Naive thymus-derived CD4-positive, alpha-beta T cell (primary cell): ENCODE data around the gene GPR153. TPM values are rescaled to one million over a fixed set of nuclear protein-coding genes. Genes with fewer than 3 reads are reported as not detected.

ENCODE experiments used
- ATAC-seq: fragments of 150-1000 bp; cut with Tn5 transposase; 2 replicates; pipeline ENCODE4 v1.10.0; 2021; ENCODE audit warnings: mild to moderate bottlenecking, moderate library complexity
- CTCF ChIA-PET: fragments of 350-600 bp; sonication (Branson Sonifier 250); formaldehyde crosslinking; loops from one replicate; lab custom pipeline; 2021; ENCODE audit warnings: antibody characterized with exemption; lab: Charles Lee
- POLR2A ChIA-PET: fragments of 350-600 bp; sonication (Branson Sonifier 250); formaldehyde crosslinking; loops from one replicate; lab custom pipeline; 2021; ENCODE audit warnings: antibody characterized with exemption, inconsistent platforms; lab: Charles Lee
- DNase-seq, 9 donors: peaks; one replicate each; pipeline versions ENCODE4 v3.0.0 to v3.0.0-alpha.2; 2020 to 2022; ENCODE audit warnings: mixed read lengths in 1 of 9
- H3K27ac ChIP-seq: one replicate; pipeline ENCODE4 v1.7.0; 2013; ENCODE audit warnings: mild to moderate bottlenecking, low read depth, low read length, moderate library complexity
- H3K27me3 ChIP-seq, 2 donors: one replicate each; pipeline ENCODE4 v1.7.0; 2013; ENCODE audit warnings: low read length in 2 of 2, mild to moderate bottlenecking in 2 of 2, moderate library complexity in 2 of 2; ENCODE audit not compliant: control insufficient read depth in 2 of 2, insufficient read depth in 2 of 2
- H3K36me3 ChIP-seq, 3 experiments: 1 replicate in 2 of 3; 2 replicates in 1 of 3; pipeline ENCODE4 v1.7.0; 2013; ENCODE audit warnings: low read length in 3 of 3, mild to moderate bottlenecking in 3 of 3, moderate library complexity in 1 of 3; ENCODE audit not compliant: insufficient read depth in 3 of 3, control insufficient read depth in 2 of 3
- H3K4me1 ChIP-seq, 2 donors: one replicate each; pipeline ENCODE4 v1.7.0; 2013; ENCODE audit warnings: low read length in 2 of 2, mild to moderate bottlenecking in 2 of 2, moderate library complexity in 1 of 2; ENCODE audit not compliant: control insufficient read depth in 2 of 2, insufficient read depth in 2 of 2
- H3K4me3 ChIP-seq: 2 replicates; pipeline ENCODE4 v1.7.0; 2013; ENCODE audit warnings: mild to moderate bottlenecking, low read length
- H3K9me3 ChIP-seq, 3 experiments: 1 replicate in 2 of 3; 2 replicates in 1 of 3; pipeline ENCODE4 v1.7.0; 2013; ENCODE audit warnings: low read length in 3 of 3; ENCODE audit not compliant: control insufficient read depth in 2 of 3
- H3K27ac Mint-ChIP-seq, 9 donors: one replicate each; pipeline ENCODE4 v1.8.0; 2020 to 2022; ENCODE audit warnings: mixed read lengths in 9 of 9, mild to moderate bottlenecking in 8 of 9, moderate library complexity in 5 of 9, inconsistent platforms in 2 of 9
- H3K27me3 Mint-ChIP-seq, 5 donors: one replicate each; pipeline ENCODE4 v1.8.0; 2021 to 2022; ENCODE audit warnings: mixed read lengths in 5 of 5, mild to moderate bottlenecking in 1 of 5
- H3K36me3 Mint-ChIP-seq, 5 donors: one replicate each; pipeline ENCODE4 v1.8.0; 2020 to 2022; ENCODE audit warnings: mixed read lengths in 5 of 5, mild to moderate bottlenecking in 3 of 5, inconsistent platforms in 1 of 5
- H3K4me1 Mint-ChIP-seq, 7 donors: one replicate each; pipeline ENCODE4 v1.8.0; 2020 to 2022; ENCODE audit warnings: mixed read lengths in 7 of 7, mild to moderate bottlenecking in 3 of 7, inconsistent platforms in 1 of 7
- H3K4me3 Mint-ChIP-seq, 10 donors: one replicate each; pipeline ENCODE4 v1.8.0; 2020 to 2022; ENCODE audit warnings: mild to moderate bottlenecking in 10 of 10, mixed read lengths in 10 of 10, moderate library complexity in 6 of 10, inconsistent platforms in 2 of 10
- H3K9me3 Mint-ChIP-seq, 11 donors: one replicate each; pipeline ENCODE4 v1.8.0; 2020 to 2022; ENCODE audit warnings: mixed read lengths in 11 of 11, mild to moderate bottlenecking in 4 of 11, inconsistent platforms in 1 of 11, moderate library complexity in 1 of 11
- intact Hi-C, 2 donors: fragments of 100-400 bp; cut with micrococcal nuclease; formaldehyde crosslinking; loops; one replicate each; pipeline ENCODE4 v1.15.1; 2023
- polyA plus RNA-seq, 2 donors: library from polyadenylated mRNA; unstranded; fragments of 300-500 nt; fragmentation: Illumina TruSeq; gene quantifications; one replicate each; pipeline ENCODE4 v1.2.3, GENCODE V29; 2021
- total RNA-seq, 6 experiments: library from RNA in 5 of 6; stranded (reverse) in 5 of 6; gene quantifications; 1 replicate in 5 of 6; 2 replicates in 1 of 6; pipeline ENCODE4 v1.2.3 and lab custom pipeline; 2021 to 2026

GPR153 gene
- total and polyA plus RNA-seq, 7 experiments from 2014 or later = 0.27 to 2.9 (median 0.59) TPM; not detected in 2

DNA sequence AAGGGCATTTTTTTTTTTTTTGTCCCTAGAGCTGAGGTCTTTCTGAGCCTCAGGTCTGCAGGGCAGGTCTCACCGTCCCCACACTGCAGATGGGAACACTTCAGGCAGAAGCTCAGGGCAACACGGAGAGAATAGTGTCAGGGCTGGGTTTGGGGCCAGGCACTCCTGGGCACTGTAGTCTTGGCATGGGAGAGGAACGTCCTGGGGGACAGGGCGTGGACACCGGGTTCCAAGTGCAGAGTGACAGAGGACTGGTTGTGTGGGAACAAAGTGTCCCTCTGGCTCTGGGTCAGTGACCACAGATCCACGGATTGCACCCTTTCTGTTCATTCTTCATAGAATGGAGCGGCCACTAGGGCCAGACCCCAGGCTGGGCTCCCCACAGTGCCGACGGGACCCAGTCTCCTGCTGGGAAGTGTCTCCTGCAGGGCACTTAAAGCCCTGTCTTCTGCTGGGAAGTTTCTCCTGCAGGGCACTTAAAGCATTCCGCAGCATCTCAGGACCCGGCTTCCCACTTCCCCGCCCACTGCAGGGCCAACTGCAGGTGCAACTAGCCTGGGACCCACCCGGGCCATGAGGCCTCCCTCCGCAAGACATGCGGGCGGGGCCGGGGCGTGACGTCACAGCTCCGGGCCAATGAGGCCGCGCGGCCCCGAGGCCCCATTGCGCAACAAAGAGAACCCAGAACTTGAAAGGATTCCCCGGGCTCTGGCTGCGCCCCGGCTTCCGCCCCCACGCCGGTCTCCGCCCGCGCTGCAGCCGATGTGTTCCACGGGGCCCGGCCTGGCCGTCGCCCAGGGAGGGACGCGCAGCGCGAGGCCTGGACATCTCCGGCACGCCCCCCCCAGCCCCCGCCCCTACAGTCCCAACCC is 1.2 kb downstream of the GPR153 start:
- peaks cover 0 to 8% (median 1%) of the 10 kb centered on the region in 7 donors for H3K4me1 Mint-ChIP-seq
- H3K36me3 ChIP-seq = no peaks in the 10 kb centered on the region
- no peak overlapping the region for H3K27ac ChIP-seq
- intact Hi-C loops = loop anchor here in 1 of 2 donors (1.0 kb wide), 1 partner anchor 13 kb away; no protein-coding TSS in a partner anchor
- H3K36me3 Mint-ChIP-seq = no peaks in the 10 kb centered on the region
- CTCF ChIA-PET = interaction anchor here (0.6 kb wide), 1 partner anchor 216 kb away, joined by 3 read pairs; no protein-coding TSS in a partner anchor
- no peaks in the 10 kb centered on the region for H3K27me3 ChIP-seq
- no peaks in the 10 kb centered on the region for H3K9me3 ChIP-seq
- peak; percentile 57 to 84 (median 69) for DNase-seq
- H3K9me3 Mint-ChIP-seq = peaks cover 0 to 3% (median 0%) of the 10 kb centered on the region in 11 donors
- H3K4me3 Mint-ChIP-seq = peak overlapping the region; percentile 47 to 69 (median 63)
- peaks cover 0 to 26% (median 3%) of the 10 kb centered on the region in 5 donors for H3K27me3 Mint-ChIP-seq
- POLR2A ChIA-PET = no interaction called here
- peak overlapping the region; percentile 16 for H3K4me3 ChIP-seq
- H3K4me1 ChIP-seq = peaks cover 0 to 5% of the 10 kb centered on the region in 2 donors
- no peak overlapping the region for H3K27ac Mint-ChIP-seq
- ATAC-seq = peak; percentile 82

DNA sequence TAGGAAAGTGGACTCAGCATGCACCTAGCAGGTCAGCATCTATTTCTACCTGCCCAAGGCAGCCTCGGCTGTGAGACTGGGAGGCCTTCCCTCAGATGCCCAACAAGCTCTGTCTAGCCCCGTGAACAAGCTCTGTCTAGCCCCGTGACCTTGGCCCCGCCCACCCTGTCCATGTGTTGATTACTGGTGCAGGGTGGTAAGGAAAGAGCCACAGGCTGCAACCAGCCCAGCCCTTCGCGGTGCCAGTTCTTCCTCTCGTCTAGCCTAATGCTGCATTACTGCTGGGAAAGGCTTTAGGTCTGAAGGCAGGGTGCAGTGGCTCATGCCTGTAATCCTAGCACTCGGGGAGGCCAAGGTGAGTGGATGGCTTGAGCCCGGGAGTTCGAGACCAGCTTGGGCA is 2.2 kb downstream of the GPR153 start:
- no peak overlapping the region for H3K27ac Mint-ChIP-seq
- peaks cover 0 to 5% of the 10 kb centered on the region in 2 donors for H3K4me1 ChIP-seq
- CTCF ChIA-PET = interaction anchor here (0.6 kb wide), 1 partner anchor 146 kb away, joined by 3 read pairs; no protein-coding TSS in a partner anchor

DNA sequence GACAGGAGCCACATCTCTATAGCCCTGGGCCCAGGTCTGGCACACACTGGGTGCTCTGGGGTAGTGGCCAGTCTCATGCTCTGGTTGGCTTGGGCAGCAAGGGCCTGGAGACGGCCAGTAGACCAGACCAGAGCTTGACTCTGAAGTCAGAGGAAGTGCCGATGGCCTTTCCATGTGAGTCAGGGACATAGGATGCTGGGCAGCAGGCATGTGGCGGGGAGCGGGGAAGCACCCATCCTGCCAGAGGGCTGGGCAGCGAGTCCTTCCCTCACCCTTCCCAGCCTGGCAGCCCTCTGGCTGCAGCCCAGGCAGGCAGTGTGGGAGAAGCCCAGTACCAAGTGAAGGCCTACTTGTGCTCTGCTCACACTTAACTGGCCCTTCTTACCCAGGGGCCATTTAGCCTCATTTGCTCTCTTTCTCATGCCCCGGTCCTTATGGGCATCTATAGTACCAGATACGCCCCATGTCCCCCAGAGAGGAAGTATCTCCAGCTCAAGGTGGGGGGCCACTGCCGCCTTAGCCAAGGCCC is 3.3 kb downstream of the GPR153 start:
- peaks cover 0 to 28% (median 3%) of the 10 kb centered on the region in 5 donors for H3K27me3 Mint-ChIP-seq
- Histone ChIP-seq H3K27me3 (no peaks in the 10 kb centered on the region), H3K4me3 (no peak overlapping the region), H3K9me3 (no peaks in the 10 kb centered on the region), H3K27ac (no peak overlapping the region), H3K36me3 (no peaks in the 10 kb centered on the region), H3K4me1 (peaks cover 0 to 5% of the 10 kb centered on the region in 2 donors)
- no peak for ATAC-seq
- no peaks in the 10 kb centered on the region for H3K36me3 Mint-ChIP-seq
- H3K27ac Mint-ChIP-seq = no peak overlapping the region
- peaks cover 0 to 3% (median 0%) of the 10 kb centered on the region in 11 donors for H3K9me3 Mint-ChIP-seq
- H3K4me1 Mint-ChIP-seq = peaks cover 0 to 8% (median 1%) of the 10 kb centered on the region in 7 donors
- no peak for DNase-seq
- intact Hi-C loops = no loop called here
- CTCF ChIA-PET = no interaction called here
- POLR2A ChIA-PET = no interaction called here
- no peak overlapping the region for H3K4me3 Mint-ChIP-seq

More for the DNA sequence above, 2.2 kb downstream of the GPR153 start:
- Histone ChIP-seq H3K27ac (no peak overlapping the region), H3K27me3 (no peaks in the 10 kb centered on the region), H3K4me3 (no peak overlapping the region), H3K36me3 (no peaks in the 10 kb centered on the region), H3K9me3 (no peaks in the 10 kb centered on the region)
- Mint-ChIP-seq H3K9me3 (peaks cover 0 to 3% (median 0%) of the 10 kb centered on the region in 11 donors), H3K36me3 (no peaks in the 10 kb centered on the region), H3K4me1 (peaks cover 0 to 8% (median 1%) of the 10 kb centered on the region in 7 donors), H3K27me3 (peaks cover 0 to 26% (median 3%) of the 10 kb centered on the region in 5 donors), H3K4me3 (peak overlapping the region in 6 of 10 donors; percentile 16 to 69 (median 56))
- ATAC-seq = no peak
- POLR2A ChIA-PET = no interaction called here
- no peak for DNase-seq
- intact Hi-C loops = no loop called here

DNA sequence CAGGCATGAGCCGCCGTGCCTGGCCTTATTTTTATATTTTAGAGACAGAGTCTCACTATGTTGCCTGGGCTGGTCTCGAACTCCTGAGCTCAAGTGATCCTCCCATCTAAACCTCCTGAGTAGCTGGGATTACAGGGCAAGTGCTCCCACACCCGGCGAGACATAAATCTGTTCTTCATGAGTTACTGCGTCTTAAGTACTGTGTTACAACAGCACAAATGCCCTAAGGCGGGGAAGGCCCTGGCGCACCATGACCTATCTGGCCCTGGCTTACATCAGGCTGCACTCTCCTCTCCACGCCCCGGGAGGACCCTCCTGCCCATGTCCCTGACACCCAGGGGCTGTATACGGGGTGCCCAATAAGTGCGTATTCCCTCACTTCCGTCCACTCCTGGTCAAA is 4.3 kb downstream of the GPR153 start:
- no peak overlapping the region for H3K27ac Mint-ChIP-seq
- H3K9me3 Mint-ChIP-seq = peaks cover 0 to 2% (median 0%) of the 10 kb centered on the region in 11 donors

DNA sequence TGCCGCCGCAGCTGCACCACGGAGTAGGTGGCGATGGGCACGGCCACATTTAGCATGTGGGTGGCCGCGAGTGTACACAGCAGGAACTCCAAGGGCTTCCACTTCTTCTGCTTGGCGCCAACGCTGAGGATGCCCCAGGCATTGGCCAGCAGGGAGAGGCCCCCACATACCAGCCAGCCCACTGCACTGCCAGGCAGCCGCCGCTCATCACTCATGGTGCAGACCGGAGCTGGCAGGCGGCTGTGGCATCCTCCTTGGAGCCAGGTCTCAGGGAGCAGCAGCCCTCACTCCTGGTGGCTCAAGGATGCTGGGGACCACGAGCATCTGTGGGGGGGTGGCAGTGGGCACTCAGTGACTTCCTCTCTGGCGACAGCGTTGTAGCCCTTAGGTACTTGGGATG is 6.2 kb downstream of the GPR153 start:
- Histone ChIP-seq H3K4me1 (peaks cover 0 to 2% of the 10 kb centered on the region in 2 donors), H3K27me3 (no peaks in the 10 kb centered on the region), H3K36me3 (no peaks in the 10 kb centered on the region), H3K4me3 (no peak overlapping the region), H3K27ac (no peak overlapping the region), H3K9me3 (no peaks in the 10 kb centered on the region)
- Mint-ChIP-seq H3K4me3 (no peak overlapping the region), H3K27ac (no peak overlapping the region), H3K36me3 (no peaks in the 10 kb centered on the region), H3K27me3 (peaks cover 0 to 38% (median 10%) of the 10 kb centered on the region in 5 donors), H3K4me1 (peaks cover 0 to 8% (median 0%) of the 10 kb centered on the region in 7 donors), H3K9me3 (peaks cover 0 to 2% (median 0%) of the 10 kb centered on the region in 11 donors)
- DNase-seq (no peak), ATAC-seq (no peak)
- POLR2A ChIA-PET = no interaction called here
- intact Hi-C loops = no loop called here
- CTCF ChIA-PET = no interaction called here

More for the DNA sequence above, 4.3 kb downstream of the GPR153 start:
- H3K4me1 ChIP-seq = peaks cover 0 to 5% of the 10 kb centered on the region in 2 donors
- Mint-ChIP-seq H3K4me3 (no peak overlapping the region), H3K4me1 (peaks cover 0 to 8% (median 0%) of the 10 kb centered on the region in 7 donors), H3K27me3 (peaks cover 0 to 26% (median 3%) of the 10 kb centered on the region in 5 donors), H3K36me3 (no peaks in the 10 kb centered on the region)
- DNase-seq (no peak), ATAC-seq (no peak)
- CTCF ChIA-PET = no interaction called here
- no peak overlapping the region for H3K4me3 ChIP-seq
- POLR2A ChIA-PET = no interaction called here
- H3K27me3 ChIP-seq = no peaks in the 10 kb centered on the region
- H3K27ac ChIP-seq = no peak overlapping the region
- no peaks in the 10 kb centered on the region for H3K9me3 ChIP-seq
- intact Hi-C loops = no loop called here
- no peaks in the 10 kb centered on the region for H3K36me3 ChIP-seq

DNA sequence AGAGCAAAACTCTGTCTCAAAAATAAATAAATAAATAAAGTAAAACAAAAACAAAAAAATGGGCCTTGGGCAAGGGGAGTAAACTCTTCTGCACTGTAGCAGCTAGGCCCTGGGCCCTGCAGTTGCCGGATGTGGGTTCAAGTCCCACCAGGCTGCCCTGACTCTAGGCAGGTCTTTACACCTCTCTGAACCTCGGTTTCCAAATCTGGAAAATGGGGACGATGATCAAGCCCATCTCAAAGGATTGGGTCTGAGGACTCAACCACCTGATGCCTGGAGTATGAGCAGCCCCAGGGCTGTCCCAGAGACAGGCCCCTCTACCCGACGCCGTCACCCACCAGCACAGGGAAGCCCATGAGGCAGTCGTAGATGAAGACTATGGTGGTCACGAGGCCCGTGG is 7.5 kb downstream of the GPR153 start:
- peaks cover 0 to 5% of the 10 kb centered on the region in 2 donors for H3K27me3 ChIP-seq
- no peak overlapping the region for H3K4me3 Mint-ChIP-seq
- ChIA-PET CTCF (no interaction called here), POLR2A (no interaction called here)
- H3K4me1 Mint-ChIP-seq = no peaks in the 10 kb centered on the region
- peaks cover 3 to 30% (median 7%) of the 10 kb centered on the region in 5 donors for H3K27me3 Mint-ChIP-seq
- intact Hi-C loops = no loop called here
- H3K4me1 ChIP-seq = no peaks in the 10 kb centered on the region
- no peak for DNase-seq
- H3K27ac Mint-ChIP-seq = no peak overlapping the region
- no peaks in the 10 kb centered on the region for H3K9me3 ChIP-seq
- no peaks in the 10 kb centered on the region for H3K36me3 Mint-ChIP-seq
- no peaks in the 10 kb centered on the region for H3K9me3 Mint-ChIP-seq
- H3K4me3 ChIP-seq = no peak overlapping the region
- H3K27ac ChIP-seq = no peak overlapping the region
- ATAC-seq = no peak
- H3K36me3 ChIP-seq = no peaks in the 10 kb centered on the region
